Hepatocyte (in vitro differentiated cells): ENCODE measurements around the gene CAPN2.

Experiments
- EZH2 ChIP-seq: fragments of 200-600 bp; sonication (generic); IDR thresholded peaks from 2 replicates; pipeline ENCODE4 v1.6.1; 2016; ENCODE audit warnings: antibody characterized with exemption, mild to moderate bottlenecking, borderline replicate concordance
- EZH2phosphoT487 ChIP-seq: fragments of 200-600 bp; sonication (generic); IDR thresholded peaks from one replicate; pipeline ENCODE4 v1.6.1; 2018; ENCODE audit warnings: antibody characterized with exemption, mild to moderate bottlenecking, low read depth, moderate library complexity; ENCODE audit not compliant: unreplicated experiment, severe bottlenecking
- TF ChIP-seq, protein P1 (sequence below): fragments of 200-600 bp; sonication (generic); IDR thresholded peaks from 2 replicates; pipeline ENCODE4 v1.5.1; 2016; ENCODE audit warnings: antibody characterized with exemption, mild to moderate bottlenecking; ENCODE audit not compliant: poor library complexity

DNA sequence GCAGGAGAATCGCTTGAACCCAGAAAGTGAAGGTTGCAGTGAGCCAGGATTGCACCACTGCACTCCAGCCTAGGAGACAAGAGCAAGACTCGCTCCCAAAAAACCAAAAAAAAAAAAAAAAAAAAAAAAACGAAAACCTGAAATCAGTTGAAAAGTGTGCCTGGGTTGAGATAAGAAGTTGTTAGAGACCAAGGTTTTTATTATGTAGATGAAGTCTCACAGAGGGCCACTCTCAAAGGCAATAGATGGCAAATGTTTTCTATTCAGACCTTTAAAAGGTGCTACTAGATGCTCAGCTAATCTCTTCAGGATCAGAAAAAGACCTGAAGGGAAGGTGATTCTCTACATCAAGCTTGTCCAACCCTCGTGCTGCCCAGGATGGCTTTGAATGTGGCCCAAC, 17.6 kb downstream of the CAPN2 start:
- TF ChIP-seq, protein P1, sequence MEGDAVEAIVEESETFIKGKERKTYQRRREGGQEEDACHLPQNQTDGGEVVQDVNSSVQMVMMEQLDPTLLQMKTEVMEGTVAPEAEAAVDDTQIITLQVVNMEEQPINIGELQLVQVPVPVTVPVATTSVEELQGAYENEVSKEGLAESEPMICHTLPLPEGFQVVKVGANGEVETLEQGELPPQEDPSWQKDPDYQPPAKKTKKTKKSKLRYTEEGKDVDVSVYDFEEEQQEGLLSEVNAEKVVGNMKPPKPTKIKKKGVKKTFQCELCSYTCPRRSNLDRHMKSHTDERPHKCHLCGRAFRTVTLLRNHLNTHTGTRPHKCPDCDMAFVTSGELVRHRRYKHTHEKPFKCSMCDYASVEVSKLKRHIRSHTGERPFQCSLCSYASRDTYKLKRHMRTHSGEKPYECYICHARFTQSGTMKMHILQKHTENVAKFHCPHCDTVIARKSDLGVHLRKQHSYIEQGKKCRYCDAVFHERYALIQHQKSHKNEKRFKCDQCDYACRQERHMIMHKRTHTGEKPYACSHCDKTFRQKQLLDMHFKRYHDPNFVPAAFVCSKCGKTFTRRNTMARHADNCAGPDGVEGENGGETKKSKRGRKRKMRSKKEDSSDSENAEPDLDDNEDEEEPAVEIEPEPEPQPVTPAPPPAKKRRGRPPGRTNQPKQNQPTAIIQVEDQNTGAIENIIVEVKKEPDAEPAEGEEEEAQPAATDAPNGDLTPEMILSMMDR, result no peak
- TF ChIP-seq EZH2phosphoT487, result no peak
- no peak for TF ChIP-seq EZH2
